GM21447 (cell line): Measurements from ENCODE around the gene CAPN15.
"Not testable (repeated sequence)": the region's sequence is repeated elsewhere in the genome, so short reads cannot be mapped to it uniquely, and the experiment has no call there.

Source experiments
- ATAC-seq: cut with Tn5 transposase; IDR thresholded peaks from one replicate; pipeline ENCODE4 v1.9.1; 2021; ENCODE audit not compliant: unreplicated experiment

Gene CAPN15

DNA sequence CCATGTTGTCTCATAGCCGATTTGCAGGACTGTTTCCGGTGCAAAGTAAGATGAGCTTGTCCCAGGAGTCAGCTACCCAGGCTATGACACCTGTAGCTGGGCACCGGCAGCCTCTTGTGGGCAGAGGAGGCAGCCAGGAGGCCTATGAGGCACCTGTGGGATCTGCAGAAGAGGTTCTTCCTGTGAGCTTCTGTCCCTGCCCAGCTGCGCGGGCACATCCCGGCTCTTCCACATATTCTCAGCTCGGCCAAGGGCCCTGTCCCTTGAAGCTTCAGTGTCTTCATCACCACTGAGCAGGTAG lies 21.3 kb upstream of the CAPN15 start:
- ATAC-seq: no peak

DNA sequence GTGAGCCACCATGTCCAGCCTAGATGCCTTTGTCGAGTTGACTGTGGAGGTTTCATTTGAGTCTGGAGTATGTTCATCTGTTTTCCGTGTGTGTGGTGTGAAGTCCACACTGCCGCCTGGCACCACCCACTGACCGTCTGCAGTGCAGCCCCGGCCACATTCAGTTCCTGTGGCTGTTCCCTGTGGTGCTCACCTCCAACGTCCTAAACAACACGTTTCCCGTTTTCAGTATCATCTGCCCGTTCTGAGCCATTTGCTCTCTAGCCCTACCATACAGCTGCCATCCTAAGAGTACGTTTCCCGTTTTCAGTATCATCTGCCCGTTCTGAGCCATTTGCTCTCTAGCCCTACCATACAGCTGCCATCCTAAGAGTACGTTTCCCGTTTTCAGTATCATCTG lies 20.0 kb upstream of the CAPN15 start:
- ATAC-seq: not testable (repeated sequence)

DNA sequence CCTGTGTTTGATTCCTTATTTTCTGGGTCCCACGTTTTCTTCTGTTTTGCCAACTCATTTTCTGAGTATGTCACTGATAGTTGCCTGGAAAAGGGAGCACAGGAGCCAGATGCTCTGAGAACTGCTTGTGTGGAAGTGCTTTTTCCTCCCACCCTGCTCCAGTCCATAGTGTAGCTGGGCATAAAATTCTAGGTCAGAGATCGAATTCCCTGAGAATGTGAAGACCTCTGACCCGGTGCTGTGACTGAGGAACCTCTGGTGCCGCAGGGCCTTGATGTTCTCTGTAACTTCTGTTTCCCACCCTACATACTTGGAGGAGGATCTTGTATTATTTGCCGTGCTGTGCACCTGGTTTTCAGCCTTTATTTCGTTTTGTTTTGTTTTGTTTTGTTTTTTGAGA lies 19.5 kb upstream of the CAPN15 start:
- no peak for ATAC-seq

DNA sequence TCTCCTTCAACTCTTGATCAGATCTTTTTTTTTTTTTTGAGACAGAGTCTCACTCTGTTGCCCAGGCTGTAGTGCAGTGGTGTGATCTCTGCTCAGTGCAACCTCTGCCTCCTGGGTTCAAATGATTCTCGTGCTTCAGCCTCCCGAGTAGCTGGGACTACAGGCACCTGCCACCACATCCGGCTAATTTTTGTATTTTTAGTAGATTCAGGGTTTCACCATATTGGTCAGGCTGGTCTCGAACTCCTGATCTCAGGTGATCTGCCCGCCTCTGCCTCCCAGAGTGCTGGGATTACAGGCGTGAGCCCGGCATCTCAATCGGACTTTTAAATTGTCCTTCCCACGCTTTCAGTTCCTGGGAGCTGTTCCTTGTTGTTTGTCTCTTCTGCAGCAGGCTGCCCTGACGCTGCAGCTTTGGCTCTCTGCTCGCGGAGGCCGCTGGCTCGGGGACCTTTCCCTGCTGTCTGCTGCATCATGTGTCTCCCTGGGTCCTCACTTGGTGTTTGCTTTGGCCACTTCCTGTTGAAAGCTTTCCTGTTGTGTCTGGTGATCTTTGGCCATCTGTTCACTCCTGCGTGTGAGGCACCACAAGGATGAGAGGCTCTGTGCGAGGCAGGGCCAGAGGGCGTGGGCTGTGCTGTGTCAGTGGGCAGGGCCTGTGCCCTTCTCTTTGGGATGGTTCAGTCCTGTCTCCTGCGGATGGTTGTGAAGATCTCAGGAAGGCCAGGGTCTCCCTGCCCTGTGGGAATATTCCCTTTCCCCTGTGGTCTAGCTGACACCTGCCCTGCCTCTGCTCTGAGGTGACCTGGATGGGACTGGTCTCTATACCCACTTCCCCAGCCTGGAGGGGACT lies 18.4 kb upstream of the CAPN15 start:
- ATAC-seq: no peak

DNA sequence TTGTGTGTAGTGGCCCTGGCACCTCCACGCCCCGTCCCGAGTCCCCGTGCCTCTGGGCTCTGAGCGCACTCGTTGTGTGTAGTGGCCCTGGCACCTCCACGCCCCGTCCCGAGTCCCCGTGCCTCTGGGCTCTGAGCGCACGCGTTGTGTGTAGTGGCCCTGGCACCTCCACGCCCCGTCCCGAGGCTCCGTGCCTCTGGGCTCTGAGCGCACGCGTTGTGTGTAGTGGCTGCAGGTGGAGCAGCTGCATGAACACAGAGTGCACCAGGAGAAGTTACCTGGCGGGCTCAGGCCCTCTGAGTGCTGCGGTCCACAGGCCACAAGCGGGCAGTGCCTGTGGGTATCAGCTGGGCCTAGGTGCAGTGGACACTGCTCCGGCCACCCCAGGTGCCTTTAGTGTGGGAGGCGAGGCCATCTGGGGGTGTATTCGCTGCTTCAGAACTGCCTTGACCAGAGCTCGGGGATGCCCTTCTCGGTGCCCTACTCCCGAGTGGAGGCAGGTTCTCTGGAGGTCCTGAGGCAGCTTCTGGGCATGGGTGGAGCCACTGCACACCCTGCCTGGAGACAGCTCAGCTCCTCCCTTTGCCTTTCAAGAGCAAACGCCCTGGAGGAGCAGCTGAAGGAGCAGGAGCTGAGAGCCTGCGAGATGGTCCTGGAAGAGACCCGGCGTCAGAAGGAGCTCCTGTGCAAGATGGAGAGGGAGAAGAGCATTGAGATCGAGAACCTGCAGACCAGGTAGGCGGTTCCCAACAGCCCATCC lies 17.3 kb upstream of the CAPN15 start:
- no peak for ATAC-seq

DNA sequence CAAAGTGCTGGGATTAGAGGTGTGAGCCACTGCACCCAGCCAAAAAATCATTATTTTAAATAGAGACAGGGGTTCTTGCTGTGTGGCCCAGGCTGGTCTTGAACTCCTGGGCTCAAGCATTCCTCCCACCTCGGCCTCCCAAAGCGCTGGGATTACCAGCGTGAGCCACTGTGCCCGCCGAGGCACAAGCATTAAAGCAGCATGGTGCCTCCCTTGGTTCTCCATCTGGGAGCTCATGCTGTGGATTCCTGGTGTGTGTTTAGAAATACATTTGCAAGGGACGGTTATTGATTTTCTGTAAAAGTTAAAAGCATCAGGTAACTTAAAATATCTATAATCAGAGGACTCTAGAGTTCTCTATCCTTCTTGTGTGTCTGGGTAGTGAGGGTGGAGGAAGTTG lies 14.7 kb upstream of the CAPN15 start:
- ATAC-seq: no peak

DNA sequence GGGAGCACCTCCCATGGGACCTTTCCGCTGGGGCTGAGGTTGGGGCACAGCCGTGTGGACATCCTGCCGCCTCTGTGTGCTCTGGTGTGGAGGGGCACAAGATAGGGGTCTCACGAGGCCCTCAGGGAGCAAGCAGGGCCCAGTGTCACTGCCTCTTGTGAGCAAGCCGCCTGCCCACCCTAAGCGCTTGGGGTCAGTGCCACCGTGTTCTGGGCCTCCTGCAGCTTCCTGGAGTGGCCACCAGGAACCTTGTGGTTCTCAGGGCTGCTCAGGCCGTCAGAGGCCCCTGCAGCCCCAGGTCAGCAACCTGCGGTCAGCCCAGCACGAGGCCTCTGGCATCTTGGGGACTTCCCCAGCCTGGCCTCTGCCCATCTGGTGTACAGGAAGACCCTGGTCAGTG lies 13.6 kb upstream of the CAPN15 start:
- no peak for ATAC-seq

DNA sequence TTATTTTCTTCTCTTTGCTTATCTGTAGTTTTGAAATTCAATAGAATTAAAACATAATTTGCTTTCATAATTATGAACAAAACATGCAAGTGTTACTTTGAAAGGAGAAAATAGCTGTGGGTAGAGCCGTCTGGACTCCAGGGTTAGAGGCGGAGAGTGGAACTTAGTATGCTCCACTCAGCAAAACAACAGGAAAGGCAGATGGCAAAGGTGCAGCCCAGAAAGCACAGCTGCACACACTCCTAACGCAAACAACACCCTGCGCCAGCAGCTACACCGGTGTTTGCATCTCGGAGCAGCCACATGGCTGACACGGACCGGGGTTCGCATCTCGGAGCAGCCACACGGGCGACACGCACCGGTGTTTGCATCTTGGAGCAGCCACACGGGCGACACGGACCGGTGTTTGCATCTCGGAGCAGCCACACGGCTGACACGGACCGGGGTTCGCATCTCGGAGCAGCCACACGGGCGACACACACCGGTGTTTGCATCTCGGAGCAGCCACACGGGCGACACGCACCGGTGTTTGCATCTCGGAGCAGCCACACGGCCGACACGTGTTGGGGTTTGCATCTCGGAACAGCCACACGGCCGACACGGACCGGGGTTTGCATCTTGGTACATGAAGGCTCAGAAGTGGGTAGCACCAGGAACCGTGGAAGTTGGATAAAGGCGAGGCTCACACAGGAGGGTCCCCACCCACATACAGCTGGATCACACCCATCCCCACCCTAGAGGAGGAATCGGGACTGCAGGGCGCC lies 12.2 kb upstream of the CAPN15 start:
- no peak for ATAC-seq

DNA sequence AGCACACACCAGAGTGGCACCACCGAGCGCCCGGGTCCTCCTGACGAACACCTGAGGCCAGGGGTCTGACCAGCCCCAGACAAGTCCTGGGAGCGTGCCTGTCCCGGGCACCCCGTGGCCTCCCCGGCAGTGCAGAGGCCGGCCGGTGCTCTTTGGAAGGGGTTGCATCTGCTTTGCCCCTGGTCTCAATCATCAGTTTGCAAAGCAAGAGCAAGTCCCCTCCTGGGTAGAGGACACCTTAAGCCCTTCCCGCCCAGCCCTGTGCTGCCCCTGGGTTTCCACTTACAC lies 11.6 kb upstream of the CAPN15 start:
- no peak for ATAC-seq

DNA sequence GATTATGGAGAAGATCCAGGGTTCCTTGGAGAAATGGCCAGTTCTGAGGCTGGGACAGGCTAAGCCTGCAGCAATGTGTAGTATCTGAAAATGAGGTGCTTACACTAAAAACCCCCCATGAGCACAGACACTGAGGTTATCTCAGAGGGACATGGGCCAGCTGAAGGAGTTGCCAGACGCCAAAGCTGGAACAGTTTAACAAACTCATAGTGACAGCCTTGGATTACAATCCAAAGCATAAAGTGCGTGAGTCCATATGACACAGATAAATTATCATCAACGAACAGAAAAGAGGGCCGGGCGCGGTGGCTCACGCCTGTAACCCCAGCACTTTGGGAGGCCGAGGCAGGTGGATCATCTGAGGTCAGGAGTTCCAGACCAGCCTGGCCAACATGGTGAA lies 11.2 kb upstream of the CAPN15 start:
- no peak for ATAC-seq

DNA sequence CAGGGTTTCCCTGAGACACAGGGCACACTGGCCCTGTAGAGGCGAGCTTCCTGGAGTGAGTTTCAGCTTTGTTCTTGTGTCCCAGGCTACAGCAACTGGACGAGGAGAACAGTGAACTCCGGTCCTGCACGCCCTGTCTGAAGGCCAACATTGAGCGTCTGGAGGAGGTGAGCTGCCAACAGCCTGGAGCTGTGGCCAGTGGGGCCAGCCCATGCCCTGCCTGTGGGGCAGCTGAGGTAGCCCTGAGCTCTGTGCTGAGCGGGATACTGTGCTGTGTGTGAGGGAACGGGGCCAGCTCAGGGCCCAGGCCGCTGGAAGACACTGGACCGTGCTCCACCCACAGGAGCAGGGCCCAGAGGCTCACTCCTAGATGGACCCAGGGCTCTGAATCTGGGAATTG lies 8.7 kb upstream of the CAPN15 start:
- ATAC-seq: no peak

DNA sequence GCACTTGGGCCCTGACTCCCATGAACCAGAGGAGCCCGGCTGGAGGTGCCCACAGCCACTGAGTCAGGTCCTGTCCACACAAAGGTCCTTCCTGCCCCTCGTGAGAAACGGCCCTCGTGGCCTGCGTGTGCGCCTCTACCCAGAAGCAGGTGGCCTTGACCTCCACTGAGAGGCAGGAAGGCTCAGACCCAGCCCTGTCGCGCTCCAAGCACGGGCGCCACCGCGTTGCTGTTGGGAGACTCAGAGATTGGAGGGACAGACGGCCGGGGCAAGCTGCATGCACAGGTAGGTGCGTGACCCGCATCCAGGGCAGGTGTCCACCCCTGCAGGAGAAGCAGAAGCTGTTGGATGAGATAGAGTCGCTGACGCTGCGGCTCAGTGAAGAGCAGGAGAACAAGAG lies 8.1 kb upstream of the CAPN15 start:
- no peak for ATAC-seq

DNA sequence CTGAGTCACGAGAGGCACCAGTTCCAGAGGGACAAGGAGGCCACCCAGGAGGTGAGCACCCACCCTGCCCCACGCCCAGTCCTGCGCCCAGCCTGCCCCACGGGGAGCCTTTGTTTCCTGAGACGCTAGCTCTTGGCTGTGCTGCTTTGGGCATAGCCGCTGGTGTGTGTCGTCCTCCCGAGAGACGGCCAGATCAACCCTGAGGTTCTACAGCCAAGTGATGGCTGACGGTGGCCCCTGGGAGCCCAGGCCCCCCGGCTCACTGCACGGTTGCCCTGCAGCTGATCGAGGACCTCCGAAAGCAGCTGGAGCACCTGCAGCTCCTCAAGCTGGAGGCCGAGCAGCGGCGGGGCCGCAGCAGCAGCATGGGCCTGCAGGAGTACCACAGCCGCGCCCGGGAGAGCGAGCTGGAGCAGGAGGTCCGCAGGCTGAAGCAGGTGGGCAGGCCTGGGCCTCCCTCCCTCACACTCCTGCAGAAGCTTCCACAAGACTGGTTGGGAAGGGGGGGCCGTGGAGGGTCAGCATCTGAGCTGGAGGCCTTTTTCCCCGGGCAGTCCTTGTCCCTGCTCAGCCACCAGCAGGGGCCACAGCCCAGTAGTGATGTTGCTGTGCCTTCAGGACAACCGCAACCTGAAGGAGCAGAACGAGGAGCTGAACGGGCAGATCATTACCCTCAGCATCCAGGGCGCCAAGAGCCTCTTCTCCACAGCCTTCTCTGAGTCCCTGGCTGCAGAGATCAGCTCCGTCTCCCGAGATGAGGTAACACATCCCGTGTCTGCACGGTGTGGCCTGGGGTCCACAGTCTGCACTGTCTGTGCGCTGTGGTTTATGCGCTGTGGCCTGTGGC lies 7.4 kb upstream of the CAPN15 start:
- ATAC-seq: no peak

DNA sequence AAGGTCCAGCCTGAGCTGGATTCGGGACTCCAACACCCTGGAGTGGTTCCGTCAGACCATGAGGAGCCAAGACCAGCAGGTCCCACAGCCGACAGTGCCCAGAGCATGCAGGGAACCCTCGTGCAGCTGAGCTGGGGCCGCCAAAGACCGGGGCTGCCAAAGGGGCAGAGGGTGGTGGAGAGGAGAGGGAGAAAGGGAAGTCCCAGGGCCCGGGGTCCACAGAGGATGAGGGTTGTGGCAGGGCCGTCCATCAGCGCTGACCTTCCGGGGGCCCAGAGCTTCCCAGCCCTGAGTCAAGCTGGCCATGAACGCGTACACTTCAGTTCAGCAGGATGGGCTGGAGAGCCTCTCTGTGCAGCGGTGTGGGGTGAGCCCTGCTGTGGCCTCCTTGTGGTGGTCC lies 6.7 kb upstream of the CAPN15 start:
- no peak for ATAC-seq

DNA sequence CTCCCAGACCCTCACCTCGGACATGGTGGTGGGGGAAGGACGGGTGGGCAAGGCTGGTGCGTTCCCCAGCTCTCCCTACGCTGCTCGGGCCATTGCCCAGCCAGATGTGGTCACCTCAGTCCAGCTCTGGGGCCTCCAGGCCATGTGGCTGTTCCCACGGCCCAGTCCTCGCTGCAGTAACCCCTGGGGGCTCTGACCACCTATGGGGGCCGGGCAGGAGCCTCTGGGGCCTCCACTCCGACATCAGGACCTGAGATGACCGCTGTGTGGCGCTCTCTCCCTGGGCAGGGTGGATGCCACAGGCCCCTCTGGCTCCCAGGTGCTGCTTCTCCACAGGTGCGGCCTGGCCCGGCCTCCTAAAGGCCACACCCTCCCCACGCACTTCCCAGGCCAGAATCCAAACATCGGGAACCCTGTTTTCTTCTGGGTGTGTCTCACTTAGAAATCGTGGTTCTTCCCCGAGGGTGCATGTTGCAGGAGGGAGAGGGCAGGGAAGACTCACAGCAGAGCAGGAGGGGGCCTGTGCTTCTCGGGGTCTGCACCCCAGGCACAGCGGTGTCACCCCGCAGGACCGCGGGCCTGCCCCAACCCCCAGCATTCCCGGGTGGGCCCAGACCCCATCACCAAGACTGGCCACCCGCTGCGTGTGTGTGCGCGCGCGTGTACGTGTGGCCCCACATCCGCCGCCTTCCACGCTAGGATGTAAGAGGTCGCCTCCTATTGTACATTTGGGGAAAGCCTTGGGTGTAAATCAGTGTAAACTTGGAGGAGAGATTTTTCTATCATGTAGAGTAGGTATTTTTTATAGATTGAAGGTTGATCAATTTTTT lies 5.9 kb upstream of the CAPN15 start:
- ATAC-seq: no peak

DNA sequence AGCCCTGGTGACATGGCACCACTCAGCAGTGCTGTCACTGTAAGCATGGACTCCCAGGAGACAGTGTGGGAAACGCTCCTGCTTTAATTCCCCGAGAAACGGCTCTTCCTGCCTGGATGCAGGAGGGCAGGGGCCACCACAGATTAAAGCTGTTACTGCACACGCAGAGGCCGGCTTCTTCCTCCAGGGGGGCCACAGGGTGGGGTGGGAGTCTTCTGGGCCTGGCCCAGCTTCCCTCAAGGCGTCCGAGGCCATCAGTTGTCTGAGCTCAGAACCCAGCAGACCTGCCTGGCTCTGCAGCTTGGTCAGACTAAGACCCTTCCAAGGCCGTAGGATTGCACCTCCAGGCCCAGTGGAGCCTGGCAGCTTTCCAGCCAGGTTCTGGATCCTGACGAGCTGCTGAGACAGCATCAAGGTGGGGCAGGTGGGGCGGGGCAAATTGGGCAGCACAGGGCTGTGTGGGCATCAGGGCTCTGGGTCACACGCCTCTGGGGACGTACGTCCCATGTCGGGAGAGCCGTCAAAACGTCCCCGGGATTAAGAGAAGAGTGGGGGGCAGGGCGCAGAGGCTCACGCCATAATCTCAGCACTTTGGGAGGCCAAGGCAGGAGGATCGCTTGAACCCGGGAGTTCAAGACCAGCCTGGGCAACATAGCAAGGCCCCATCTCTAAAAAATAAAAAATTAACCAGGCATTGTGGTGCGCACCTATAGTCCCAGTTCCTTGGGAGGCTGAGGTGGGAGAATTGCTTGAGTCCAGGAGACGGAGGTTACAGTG lies 5.0 kb upstream of the CAPN15 start:
- ATAC-seq: no peak

DNA sequence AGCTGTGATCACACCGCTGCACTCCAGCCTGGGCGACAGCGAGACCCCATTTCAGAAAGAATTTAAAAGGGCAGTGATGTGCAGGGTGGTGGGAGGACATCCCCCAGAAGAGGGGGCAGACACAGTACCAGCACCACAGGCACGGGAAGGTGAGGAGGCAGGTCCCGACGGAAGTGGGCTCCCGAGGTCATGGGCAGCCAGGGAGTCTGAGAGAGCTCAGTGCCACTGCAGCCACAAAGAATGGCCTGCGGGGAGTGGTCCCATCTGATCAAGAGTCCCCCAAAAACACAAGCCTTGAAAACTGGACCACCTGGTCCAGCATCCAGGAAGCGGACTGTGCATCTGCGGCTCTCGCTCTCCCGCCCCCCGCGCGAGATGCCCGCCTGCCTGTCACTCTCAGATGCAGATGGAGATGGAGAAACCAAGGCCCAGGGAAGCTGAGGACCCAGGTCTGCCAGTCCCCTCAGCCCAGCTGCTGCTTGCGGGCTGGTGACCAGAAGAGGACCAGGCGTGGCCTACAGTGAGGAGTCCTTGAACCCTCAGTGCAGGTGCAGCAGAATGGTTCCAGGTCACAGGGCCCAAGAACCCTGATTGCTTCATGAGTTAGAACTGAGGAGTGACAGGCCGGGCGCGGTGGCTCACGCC lies 4.3 kb upstream of the CAPN15 start:
- ATAC-seq: no peak

DNA sequence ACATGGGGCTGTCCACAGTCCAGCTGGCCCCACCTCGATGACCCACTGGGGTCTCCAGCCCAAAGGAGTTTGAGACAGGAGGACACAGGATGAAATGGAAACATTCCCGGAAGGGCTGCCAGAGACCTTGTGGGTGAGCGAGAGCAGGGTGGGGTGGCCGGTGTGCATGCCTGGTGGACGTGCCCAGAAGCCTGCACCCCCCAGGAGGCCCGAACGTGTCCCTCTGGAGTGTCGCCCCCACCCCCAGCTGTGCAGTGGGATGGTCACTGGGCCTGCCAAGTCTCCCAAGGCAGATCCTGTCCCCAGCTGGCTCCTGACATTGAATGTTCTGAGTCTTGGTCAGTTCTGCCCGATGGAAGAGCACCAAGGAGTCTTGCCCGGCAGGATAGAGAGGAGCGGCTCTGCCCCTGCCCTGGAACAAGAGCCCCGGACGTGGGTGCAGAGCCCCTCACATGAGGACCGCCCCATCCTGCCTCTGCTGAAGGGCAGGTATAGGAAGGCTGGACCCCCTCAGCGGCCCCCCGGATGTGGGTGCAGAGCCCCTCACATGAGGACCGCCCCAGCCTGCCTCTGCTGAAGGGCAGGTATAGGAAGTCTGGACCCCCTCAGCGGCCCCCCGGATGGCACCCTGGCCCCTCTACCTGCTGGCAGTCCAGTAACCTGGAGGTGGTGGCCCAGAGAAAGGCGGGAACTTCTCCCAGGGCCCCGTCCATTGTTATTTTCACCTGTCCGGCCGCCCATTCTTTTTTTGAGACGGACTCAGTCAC lies 3.1 kb upstream of the CAPN15 start:
- ATAC-seq: no peak
